ENCODE results near the gene MAST3. TPM values are rescaled to one million over a fixed set of nuclear protein-coding genes. Genes with fewer than 3 reads are reported as not detected.

MAST3 gene
- total RNA-seq, 2 experiments from 2014 or later, result 14.8 to 31.4 TPM

DNA sequence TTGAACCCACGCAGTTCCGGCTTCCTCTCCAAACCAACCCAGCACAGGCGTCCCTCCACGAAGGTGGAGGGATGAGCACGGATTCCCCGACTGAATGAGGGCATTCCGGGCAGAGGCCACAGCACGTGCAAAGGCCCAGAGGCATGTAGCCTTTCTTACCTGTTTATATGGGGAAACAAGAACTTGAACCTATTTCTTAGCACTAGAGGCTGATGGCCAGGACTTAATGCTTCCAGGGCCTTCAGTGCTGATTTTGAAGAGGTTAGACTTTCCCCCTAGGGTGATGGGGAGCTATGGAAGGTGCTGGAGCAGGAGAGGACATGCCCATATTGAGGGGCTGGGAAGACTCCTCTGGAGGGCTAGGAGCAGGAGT is 2.0 kb downstream of the MAST3 start:
- no peak for DNase-seq (ENCODE audit: low spot score)
- no peaks in the 10 kb centered on the region for H3K9me3 ChIP-seq (ENCODE audit: low read length)
- H3K27ac ChIP-seq (ENCODE audit: low read depth, low read length, poor library complexity, severe bottlenecking), result peak overlapping the region; percentile 90
- H3K36me3 ChIP-seq (ENCODE audit: insufficient read depth, low read length), result peaks cover 29% of the 10 kb centered on the region
- intact Hi-C loops (cut with micrococcal nuclease; ENCODE audit: unreplicated experiment), result loop anchor here (5.0 to 10.0 kb wide), 2 partner anchors 155 to 347 kb away; partner anchors contain the start of gene FCHO1
- ChIA-PET CTCF (ENCODE audit: unreplicated experiment) (no interaction called here), POLR2A (interaction anchor here (0.6 to 1.1 kb wide), 3 partner anchors 8 to 93 kb away, joined by 3 to 6 read pairs (median 3); partner anchors contain the start of gene MPV17L2)
- H3K4me3 ChIP-seq (ENCODE audit: low read depth, low read length, poor library complexity, severe bottlenecking), result peak overlapping the region; percentile 77
- no peak overlapping the region for H2AFZ ChIP-seq (ENCODE audit: low read length)
- BruUV-seq (replicated peaks), result TSS peak; percentile 71
- no peaks in the 10 kb centered on the region for H3K9me2 ChIP-seq (ENCODE audit: insufficient read depth, low read length)
- H3K4me1 ChIP-seq (ENCODE audit: insufficient read depth, low read length, poor library complexity, severe bottlenecking), result peaks cover 61% of the 10 kb centered on the region
- H4K20me1 ChIP-seq (ENCODE audit: insufficient read depth, low read length), result no peaks in the 10 kb centered on the region
- peak overlapping the region; percentile 78 for H3K4me2 ChIP-seq (ENCODE audit: low read length)
- TF ChIP-seq, protein P1, sequence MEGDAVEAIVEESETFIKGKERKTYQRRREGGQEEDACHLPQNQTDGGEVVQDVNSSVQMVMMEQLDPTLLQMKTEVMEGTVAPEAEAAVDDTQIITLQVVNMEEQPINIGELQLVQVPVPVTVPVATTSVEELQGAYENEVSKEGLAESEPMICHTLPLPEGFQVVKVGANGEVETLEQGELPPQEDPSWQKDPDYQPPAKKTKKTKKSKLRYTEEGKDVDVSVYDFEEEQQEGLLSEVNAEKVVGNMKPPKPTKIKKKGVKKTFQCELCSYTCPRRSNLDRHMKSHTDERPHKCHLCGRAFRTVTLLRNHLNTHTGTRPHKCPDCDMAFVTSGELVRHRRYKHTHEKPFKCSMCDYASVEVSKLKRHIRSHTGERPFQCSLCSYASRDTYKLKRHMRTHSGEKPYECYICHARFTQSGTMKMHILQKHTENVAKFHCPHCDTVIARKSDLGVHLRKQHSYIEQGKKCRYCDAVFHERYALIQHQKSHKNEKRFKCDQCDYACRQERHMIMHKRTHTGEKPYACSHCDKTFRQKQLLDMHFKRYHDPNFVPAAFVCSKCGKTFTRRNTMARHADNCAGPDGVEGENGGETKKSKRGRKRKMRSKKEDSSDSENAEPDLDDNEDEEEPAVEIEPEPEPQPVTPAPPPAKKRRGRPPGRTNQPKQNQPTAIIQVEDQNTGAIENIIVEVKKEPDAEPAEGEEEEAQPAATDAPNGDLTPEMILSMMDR (conservative IDR thresholded peaks at IDR 0.05; ENCODE audit: low read length), result no peak
- no peak for TF ChIP-seq EZH2phosphoT487 (IDR thresholded peaks at IDR 0.05; ENCODE audit: borderline replicate concordance, low read depth, low read length)
- peaks cover 54% of the 10 kb centered on the region; the same call in 1 of the 2 replicates for H3K79me2 ChIP-seq (ENCODE audit: insufficient read depth, low read depth, low read length)

DNA sequence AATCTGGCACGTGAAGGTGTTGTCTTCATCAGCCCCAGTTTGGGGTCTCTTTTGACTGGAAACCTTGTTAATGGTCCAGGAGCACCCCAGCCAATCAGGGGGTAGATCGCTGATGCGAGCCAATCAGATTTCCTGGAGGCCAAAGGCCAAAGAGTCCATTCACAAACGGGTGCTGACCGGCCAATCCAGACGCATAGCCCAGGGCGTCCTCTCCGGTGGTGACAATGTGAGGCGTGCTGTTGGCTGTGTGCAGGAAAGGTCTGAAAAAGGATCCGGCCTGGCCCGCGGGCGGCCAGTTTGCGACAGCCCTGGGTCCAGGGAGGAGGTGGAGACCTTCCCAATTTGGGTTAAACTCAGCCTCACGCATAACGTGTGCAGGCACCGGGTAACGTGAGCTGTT is 3.1 kb downstream of the MAST3 start:
- Histone ChIP-seq H4K20me1 (ENCODE audit: insufficient read depth, low read length) (no peaks in the 10 kb centered on the region), H3K9me3 (ENCODE audit: low read length) (no peaks in the 10 kb centered on the region), H2AFZ (ENCODE audit: low read length) (no peak overlapping the region), H3K4me1 (ENCODE audit: insufficient read depth, low read length, poor library complexity, severe bottlenecking) (peaks cover 61% of the 10 kb centered on the region), H3K4me3 (ENCODE audit: low read depth, low read length, poor library complexity, severe bottlenecking) (peak overlapping the region; percentile 77), H3K9me2 (ENCODE audit: insufficient read depth, low read length) (no peaks in the 10 kb centered on the region), H3K79me2 (ENCODE audit: insufficient read depth, low read depth, low read length) (peaks cover 53% of the 10 kb centered on the region; the same call in 1 of the 2 replicates), H3K36me3 (ENCODE audit: insufficient read depth, low read length) (peaks cover 27% of the 10 kb centered on the region), H3K27ac (ENCODE audit: low read depth, low read length, poor library complexity, severe bottlenecking) (peak overlapping the region; percentile 90), H3K4me2 (ENCODE audit: low read length) (peak overlapping the region; percentile 78)
- DNase-seq (ENCODE audit: low spot score), result no peak
- no TSS peak for BruUV-seq (replicated peaks)
- intact Hi-C loops (cut with micrococcal nuclease; ENCODE audit: unreplicated experiment), result no loop called here
- TF ChIP-seq, protein P1 (conservative IDR thresholded peaks at IDR 0.05; ENCODE audit: low read length), result no peak
- TF ChIP-seq EZH2phosphoT487 (IDR thresholded peaks at IDR 0.05; ENCODE audit: borderline replicate concordance, low read depth, low read length), result no peak
- ChIA-PET POLR2A (no interaction called here), CTCF (ENCODE audit: unreplicated experiment) (no interaction called here)

- Histone ChIP-seq H3K9me2 (ENCODE audit: insufficient read depth, low read length) (no peaks in the 10 kb centered on the region), H3K4me1 (ENCODE audit: insufficient read depth, low read length, poor library complexity, severe bottlenecking) (peaks cover 63% of the 10 kb centered on the region), H3K9me3 (ENCODE audit: low read length) (no peaks in the 10 kb centered on the region), H3K4me3 (ENCODE audit: low read depth, low read length, poor library complexity, severe bottlenecking) (no peak overlapping the region), H3K27ac (ENCODE audit: low read depth, low read length, poor library complexity, severe bottlenecking) (peak overlapping the region; percentile 90), H2AFZ (ENCODE audit: low read length) (no peak overlapping the region), H3K79me2 (ENCODE audit: insufficient read depth, low read depth, low read length) (peaks cover 50% of the 10 kb centered on the region; the same call in 1 of the 2 replicates), H3K4me2 (ENCODE audit: low read length) (peak overlapping the region; percentile 78), H4K20me1 (ENCODE audit: insufficient read depth, low read length) (no peaks in the 10 kb centered on the region), H3K36me3 (ENCODE audit: insufficient read depth, low read length) (peaks cover 27% of the 10 kb centered on the region)
- no peak for DNase-seq (ENCODE audit: low spot score)
- TF ChIP-seq EZH2phosphoT487 (IDR thresholded peaks at IDR 0.05; ENCODE audit: borderline replicate concordance, low read depth, low read length), result no peak
- TF ChIP-seq, protein P1 (conservative IDR thresholded peaks at IDR 0.05; ENCODE audit: low read length), result no peak
- POLR2A ChIA-PET, result interaction anchor here (0.6 kb wide), 1 partner anchor 599 kb away, joined by 6 read pairs; no protein-coding TSS in a partner anchor
- CTCF ChIA-PET (ENCODE audit: unreplicated experiment), result no interaction called here
- intact Hi-C loops (cut with micrococcal nuclease; ENCODE audit: unreplicated experiment), result no loop called here
- BruUV-seq (replicated peaks), result no TSS peak
Measured at GRCh38 chr19:18101268-18101667, 3.7 kb downstream of the MAST3 start.
